HepG2 (cell line): ENCODE measurements around the gene RPS28. TPM values are rescaled to one million over a fixed set of nuclear protein-coding genes. Genes with fewer than 3 reads are reported as not detected.

Experiments used
- FIP1L1 ChIP-seq: fragments of 200-400 bp; formaldehyde crosslinking; IDR thresholded peaks from 2 replicates; pipeline ENCODE4 v1.6.1; 2018; ENCODE audit warnings: low read depth, mild to moderate bottlenecking, low read length, moderate library complexity, borderline replicate concordance; ENCODE audit not compliant: insufficient read depth
- KDM5B ChIP-seq: sonication (generic); formaldehyde crosslinking; IDR thresholded peaks from 2 replicates; pipeline ENCODE4 v1.4.0; 2020; ENCODE audit warnings: missing genetic modification reagents, mild to moderate bottlenecking, borderline replicate concordance
- NONO ChIP-seq, 2 experiments: fragments of 450-650 bp in 1 of 2; sonication (generic) in 1 of 2; formaldehyde crosslinking in 1 of 2; IDR thresholded peaks in 1 of 2; conservative IDR thresholded peaks in 1 of 2; 2 replicates each; pipeline versions ENCODE4 v1.6.1 to v1.8.0; 2017 to 2022; ENCODE audit warnings: mild to moderate bottlenecking in 1 of 2, missing genetic modification reagents in 1 of 2, moderate library complexity in 1 of 2
- THAP11 ChIP-seq: IDR thresholded peaks from 2 replicates; pipeline ENCODE4 v1.6.1; 2016; ENCODE audit warnings: missing biosample characterization, missing genetic modification reagents
- XRCC5 ChIP-seq: fragments of 200-400 bp; formaldehyde crosslinking; optimal IDR thresholded peaks from 2 replicates; pipeline ENCODE3; 2017; ENCODE audit warnings: mild to moderate bottlenecking, low read length
- ZNF510 ChIP-seq: sonication (generic); formaldehyde crosslinking; IDR thresholded peaks from 2 replicates; pipeline ENCODE4 v1.4.0; 2020; ENCODE audit warnings: low read depth, mild to moderate bottlenecking, missing genetic modification reagents
- ZNF672 ChIP-seq: sonication (generic); formaldehyde crosslinking; IDR thresholded peaks from 2 replicates; pipeline ENCODE4 v1.8.1; 2022; ENCODE audit warnings: missing genetic modification reagents
- polyA plus RNA-seq, 8 experiments: library from polyadenylated mRNA; depleted of rRNA in 3 of 8; stranded (reverse) in 7 of 8; unstranded in 1 of 8; fragments of >200 nt; fragmentation: Illumina TruSeq in 4 of 8; extraction: Trizol in 4 of 8; gene quantifications; 2 replicates each; pipeline versions ENCODE4 v1.2.1 to v1.2.3, GENCODE V29; 2011 to 2016; ENCODE audit warnings: low read depth in 4 of 8, missing spikeins in 1 of 8, mixed read lengths in 1 of 8; ENCODE audit not compliant: insufficient read depth in 1 of 8
- total RNA-seq, 5 experiments: library from RNA; depleted of rRNA; stranded (reverse); fragments of >200 nt; fragmentation: Illumina TruSeq; extraction: Trizol; gene quantifications; 2 replicates each; pipeline ENCODE4 v1.2.3, GENCODE V29; 2016; ENCODE audit warnings: low read depth in 1 of 5
- TF ChIP-seq, protein P1 (sequence below): sonication (generic); formaldehyde crosslinking; IDR thresholded peaks from 2 replicates; pipeline ENCODE4 v1.4.0; 2020; ENCODE audit warnings: missing genetic modification reagents
- TF ChIP-seq, protein P2 (sequence below): fragments of 450-650 bp; IDR thresholded peaks from 2 replicates; pipeline ENCODE4 v1.6.1; 2017; ENCODE audit warnings: mild to moderate bottlenecking
- TF ChIP-seq, protein P3 (sequence below): IDR thresholded peaks from 2 replicates; pipeline ENCODE4 v1.6.1; 2016; ENCODE audit warnings: missing genetic modification reagents, missing compliant biosample characterization
- TF ChIP-seq, protein P4 (sequence below): sonication (generic); IDR thresholded peaks from 2 replicates; pipeline ENCODE4 v1.6.1; 2016; ENCODE audit warnings: low read depth, borderline replicate concordance
- TF ChIP-seq, protein P5 (sequence below): sonication (generic); formaldehyde crosslinking; IDR thresholded peaks from 2 replicates; pipeline ENCODE4 v1.4.0; 2020; ENCODE audit warnings: missing genetic modification reagents
- TF ChIP-seq, protein P6 (sequence below): sonication (generic); formaldehyde crosslinking; IDR thresholded peaks from 2 replicates; pipeline ENCODE4 v1.5.1; 2020; ENCODE audit warnings: mild to moderate bottlenecking, missing genetic modification reagents

The RPS28 gene
- total and polyA plus RNA-seq, 2 of the 13 experiments (the other 11 are each of a cell fraction or from before 2014, with no cell fraction given): 281 to 545 TPM

DNA sequence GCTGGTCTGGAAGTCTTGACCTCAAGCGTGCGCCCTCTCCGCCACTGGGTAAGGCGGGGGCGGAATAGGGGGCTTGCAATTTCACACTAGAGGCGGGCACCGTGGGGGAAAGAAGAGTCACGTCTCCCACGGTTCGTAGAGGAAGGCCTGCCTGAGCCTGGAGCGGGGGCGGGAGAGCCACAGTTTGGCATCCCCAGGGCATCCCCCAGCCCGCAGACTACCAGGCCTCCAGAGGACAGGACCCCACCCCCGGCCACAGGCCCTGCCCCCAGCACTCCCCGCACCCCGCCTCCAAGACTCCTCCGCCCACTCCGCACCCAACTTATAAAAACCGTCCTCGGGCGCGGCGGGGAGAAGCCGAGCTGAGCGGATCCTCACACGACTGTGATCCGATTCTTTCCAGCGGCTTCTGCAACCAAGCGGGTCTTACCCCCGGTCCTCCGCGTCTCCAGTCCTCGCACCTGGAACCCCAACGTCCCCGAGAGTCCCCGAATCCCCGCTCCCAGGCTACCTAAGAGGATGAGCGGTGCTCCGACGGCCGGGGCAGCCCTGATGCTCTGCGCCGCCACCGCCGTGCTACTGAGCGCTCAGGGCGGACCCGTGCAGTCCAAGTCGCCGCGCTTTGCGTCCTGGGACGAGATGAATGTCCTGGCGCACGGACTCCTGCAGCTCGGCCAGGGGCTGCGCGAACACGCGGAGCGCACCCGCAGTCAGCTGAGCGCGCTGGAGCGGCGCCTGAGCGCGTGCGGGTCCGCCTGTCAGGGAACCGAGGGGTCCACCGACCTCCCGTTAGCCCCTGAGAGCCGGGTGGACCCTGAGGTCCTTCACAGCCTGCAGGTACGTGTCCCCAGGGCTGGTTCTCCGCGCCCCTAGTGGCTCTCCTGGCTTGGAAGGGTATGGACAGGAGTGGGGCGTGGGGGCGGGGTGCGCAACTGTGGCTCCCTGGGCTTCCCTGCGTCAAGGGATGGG lies 42.8 kb downstream of the RPS28 start, which contains the start of gene ANGPTL4 (continued):
- TF ChIP-seq ZNF672 (CRISPR knock-in tag) (no peak), THAP11 (no peak), XRCC5 (peak; percentile 22), ZNF510 (CRISPR knock-in tag) (0 out of 2 replicates have a peak, but pooled peaks have one; percentile 61), FIP1L1 (peak; percentile 52; the same call in 1 of the 2 replicates), NONO (IDR thresholded peaks at IDR 0.05) (no peak), NONO (CRISPR knock-in tag; conservative IDR thresholded peaks at IDR 0.05) (no peak; the same call in none of the 2 replicates), KDM5B (peak; percentile 51; the same call in 1 of the 2 replicates)
- TF ChIP-seq, protein P1, sequence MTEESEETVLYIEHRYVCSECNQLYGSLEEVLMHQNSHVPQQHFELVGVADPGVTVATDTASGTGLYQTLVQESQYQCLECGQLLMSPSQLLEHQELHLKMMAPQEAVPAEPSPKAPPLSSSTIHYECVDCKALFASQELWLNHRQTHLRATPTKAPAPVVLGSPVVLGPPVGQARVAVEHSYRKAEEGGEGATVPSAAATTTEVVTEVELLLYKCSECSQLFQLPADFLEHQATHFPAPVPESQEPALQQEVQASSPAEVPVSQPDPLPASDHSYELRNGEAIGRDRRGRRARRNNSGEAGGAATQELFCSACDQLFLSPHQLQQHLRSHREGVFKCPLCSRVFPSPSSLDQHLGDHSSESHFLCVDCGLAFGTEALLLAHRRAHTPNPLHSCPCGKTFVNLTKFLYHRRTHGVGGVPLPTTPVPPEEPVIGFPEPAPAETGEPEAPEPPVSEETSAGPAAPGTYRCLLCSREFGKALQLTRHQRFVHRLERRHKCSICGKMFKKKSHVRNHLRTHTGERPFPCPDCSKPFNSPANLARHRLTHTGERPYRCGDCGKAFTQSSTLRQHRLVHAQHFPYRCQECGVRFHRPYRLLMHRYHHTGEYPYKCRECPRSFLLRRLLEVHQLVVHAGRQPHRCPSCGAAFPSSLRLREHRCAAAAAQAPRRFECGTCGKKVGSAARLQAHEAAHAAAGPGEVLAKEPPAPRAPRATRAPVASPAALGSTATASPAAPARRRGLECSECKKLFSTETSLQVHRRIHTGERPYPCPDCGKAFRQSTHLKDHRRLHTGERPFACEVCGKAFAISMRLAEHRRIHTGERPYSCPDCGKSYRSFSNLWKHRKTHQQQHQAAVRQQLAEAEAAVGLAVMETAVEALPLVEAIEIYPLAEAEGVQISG: peak; percentile 34; the same call in 1 of the 2 replicates
- TF ChIP-seq, protein P2, sequence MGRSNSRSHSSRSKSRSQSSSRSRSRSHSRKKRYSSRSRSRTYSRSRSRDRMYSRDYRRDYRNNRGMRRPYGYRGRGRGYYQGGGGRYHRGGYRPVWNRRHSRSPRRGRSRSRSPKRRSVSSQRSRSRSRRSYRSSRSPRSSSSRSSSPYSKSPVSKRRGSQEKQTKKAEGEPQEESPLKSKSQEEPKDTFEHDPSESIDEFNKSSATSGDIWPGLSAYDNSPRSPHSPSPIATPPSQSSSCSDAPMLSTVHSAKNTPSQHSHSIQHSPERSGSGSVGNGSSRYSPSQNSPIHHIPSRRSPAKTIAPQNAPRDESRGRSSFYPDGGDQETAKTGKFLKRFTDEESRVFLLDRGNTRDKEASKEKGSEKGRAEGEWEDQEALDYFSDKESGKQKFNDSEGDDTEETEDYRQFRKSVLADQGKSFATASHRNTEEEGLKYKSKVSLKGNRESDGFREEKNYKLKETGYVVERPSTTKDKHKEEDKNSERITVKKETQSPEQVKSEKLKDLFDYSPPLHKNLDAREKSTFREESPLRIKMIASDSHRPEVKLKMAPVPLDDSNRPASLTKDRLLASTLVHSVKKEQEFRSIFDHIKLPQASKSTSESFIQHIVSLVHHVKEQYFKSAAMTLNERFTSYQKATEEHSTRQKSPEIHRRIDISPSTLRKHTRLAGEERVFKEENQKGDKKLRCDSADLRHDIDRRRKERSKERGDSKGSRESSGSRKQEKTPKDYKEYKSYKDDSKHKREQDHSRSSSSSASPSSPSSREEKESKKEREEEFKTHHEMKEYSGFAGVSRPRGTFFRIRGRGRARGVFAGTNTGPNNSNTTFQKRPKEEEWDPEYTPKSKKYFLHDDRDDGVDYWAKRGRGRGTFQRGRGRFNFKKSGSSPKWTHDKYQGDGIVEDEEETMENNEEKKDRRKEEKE: no peak
- TF ChIP-seq, protein P3, sequence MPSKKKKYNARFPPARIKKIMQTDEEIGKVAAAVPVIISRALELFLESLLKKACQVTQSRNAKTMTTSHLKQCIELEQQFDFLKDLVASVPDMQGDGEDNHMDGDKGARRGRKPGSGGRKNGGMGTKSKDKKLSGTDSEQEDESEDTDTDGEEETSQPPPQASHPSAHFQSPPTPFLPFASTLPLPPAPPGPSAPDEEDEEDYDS (CRISPR knock-in tag): peak; percentile 96
- TF ChIP-seq, protein P4, sequence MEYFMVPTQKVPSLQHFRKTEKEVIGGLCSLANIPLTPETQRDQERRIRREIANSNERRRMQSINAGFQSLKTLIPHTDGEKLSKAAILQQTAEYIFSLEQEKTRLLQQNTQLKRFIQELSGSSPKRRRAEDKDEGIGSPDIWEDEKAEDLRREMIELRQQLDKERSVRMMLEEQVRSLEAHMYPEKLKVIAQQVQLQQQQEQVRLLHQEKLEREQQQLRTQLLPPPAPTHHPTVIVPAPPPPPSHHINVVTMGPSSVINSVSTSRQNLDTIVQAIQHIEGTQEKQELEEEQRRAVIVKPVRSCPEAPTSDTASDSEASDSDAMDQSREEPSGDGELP: peak; percentile 86; the same call in 1 of the 2 replicates
- TF ChIP-seq, protein P5, sequence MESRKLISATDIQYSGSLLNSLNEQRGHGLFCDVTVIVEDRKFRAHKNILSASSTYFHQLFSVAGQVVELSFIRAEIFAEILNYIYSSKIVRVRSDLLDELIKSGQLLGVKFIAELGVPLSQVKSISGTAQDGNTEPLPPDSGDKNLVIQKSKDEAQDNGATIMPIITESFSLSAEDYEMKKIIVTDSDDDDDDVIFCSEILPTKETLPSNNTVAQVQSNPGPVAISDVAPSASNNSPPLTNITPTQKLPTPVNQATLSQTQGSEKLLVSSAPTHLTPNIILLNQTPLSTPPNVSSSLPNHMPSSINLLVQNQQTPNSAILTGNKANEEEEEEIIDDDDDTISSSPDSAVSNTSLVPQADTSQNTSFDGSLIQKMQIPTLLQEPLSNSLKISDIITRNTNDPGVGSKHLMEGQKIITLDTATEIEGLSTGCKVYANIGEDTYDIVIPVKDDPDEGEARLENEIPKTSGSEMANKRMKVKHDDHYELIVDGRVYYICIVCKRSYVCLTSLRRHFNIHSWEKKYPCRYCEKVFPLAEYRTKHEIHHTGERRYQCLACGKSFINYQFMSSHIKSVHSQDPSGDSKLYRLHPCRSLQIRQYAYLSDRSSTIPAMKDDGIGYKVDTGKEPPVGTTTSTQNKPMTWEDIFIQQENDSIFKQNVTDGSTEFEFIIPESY (CRISPR knock-in tag): peak; percentile 65; the same call in 1 of the 2 replicates
- TF ChIP-seq, protein P6, sequence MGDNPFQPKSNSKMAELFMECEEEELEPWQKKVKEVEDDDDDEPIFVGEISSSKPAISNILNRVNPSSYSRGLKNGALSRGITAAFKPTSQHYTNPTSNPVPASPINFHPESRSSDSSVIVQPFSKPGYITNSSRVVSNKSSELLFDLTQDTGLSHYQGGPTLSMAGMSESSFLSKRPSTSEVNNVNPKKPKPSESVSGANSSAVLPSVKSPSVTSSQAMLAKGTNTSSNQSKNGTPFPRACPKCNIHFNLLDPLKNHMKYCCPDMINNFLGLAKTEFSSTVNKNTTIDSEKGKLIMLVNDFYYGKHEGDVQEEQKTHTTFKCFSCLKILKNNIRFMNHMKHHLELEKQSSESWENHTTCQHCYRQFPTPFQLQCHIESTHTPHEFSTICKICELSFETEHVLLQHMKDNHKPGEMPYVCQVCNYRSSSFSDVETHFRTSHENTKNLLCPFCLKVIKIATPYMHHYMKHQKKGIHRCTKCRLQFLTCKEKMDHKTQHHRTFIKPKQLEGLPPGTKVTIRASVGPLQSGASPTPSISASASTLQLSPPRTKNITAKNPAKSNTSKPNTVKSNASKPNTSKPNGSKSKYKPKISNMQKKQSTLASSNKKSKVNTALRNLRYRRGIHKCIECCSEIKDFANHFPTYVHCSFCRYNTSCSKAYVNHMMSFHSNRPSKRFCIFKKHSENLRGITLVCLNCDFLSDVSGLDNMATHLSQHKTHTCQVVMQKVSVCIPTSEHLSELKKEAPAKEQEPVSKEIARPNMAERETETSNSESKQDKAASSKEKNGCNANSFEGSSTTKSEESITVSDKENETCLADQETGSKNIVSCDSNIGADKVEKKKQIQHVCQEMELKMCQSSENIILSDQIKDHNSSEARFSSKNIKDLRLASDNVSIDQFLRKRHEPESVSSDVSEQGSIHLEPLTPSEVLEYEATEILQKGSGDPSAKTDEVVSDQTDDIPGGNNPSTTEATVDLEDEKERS (CRISPR knock-in tag): 0 out of 2 replicates have a peak, but pooled peaks have one; percentile 19
